NCI-H2081 treated with DMSO at 0.1 percent for 48 hours (cell line): Measurements from ENCODE around the gene CAP1.
"Not testable (repeated sequence)": the region's sequence is repeated elsewhere in the genome, so short reads cannot be mapped to it uniquely, and the experiment has no call there.

Experiments
- DNase-seq: peaks from one replicate; lab custom pipeline; 2025; lab: John Stamatoyannopoulos, UW

CAP1 gene

GRCh38 chr1:40040511-40041465 lies at the start of gene CAP1:
Gene CAP1, plus strand, starts transcription at chr1:40040729. Its CDS starts 18,618 bp downstream, at chr1:40059347.
- DNase-seq: peak; percentile 94

- DNase-seq: no peak
Observed at GRCh38 chr1:39992234-39992633, 48.3 kb upstream of the CAP1 start.

- DNase-seq: no peak
Observed at GRCh38 chr1:39992888-39993287, 47.6 kb upstream of the CAP1 start.

GRCh38 chr1:39995973-39996393 lies 44.5 kb upstream of the CAP1 start:
- DNase-seq: no peak

GRCh38 chr1:39996396-39997004 lies 44.0 kb upstream of the CAP1 start:
- no peak for DNase-seq

- DNase-seq: no peak
Observed at GRCh38 chr1:40001456-40001855, 39.1 kb upstream of the CAP1 start.

- DNase-seq: no peak
Observed at GRCh38 chr1:40003156-40004093, 37.1 kb upstream of the CAP1 start.

GRCh38 chr1:40004857-40005256 lies 35.7 kb upstream of the CAP1 start:
- DNase-seq: no peak

- DNase-seq: not testable (repeated sequence)
Observed at GRCh38 chr1:40007481-40008034, 33.0 kb upstream of the CAP1 start.

- DNase-seq: no peak
Observed at GRCh38 chr1:40011198-40011597, 29.3 kb upstream of the CAP1 start.

- DNase-seq: no peak
Observed at GRCh38 chr1:40014253-40014706, 26.2 kb upstream of the CAP1 start.

GRCh38 chr1:40014812-40015594 lies 25.5 kb upstream of the CAP1 start:
- no peak for DNase-seq

- no peak for DNase-seq
Observed at GRCh38 chr1:40017951-40018575, 22.5 kb upstream of the CAP1 start.

- no peak for DNase-seq
Observed at GRCh38 chr1:40020447-40021085, 20.0 kb upstream of the CAP1 start.

GRCh38 chr1:40023379-40023944 lies 17.1 kb upstream of the CAP1 start:
- no peak for DNase-seq

GRCh38 chr1:40024671-40025070 lies 15.9 kb upstream of the CAP1 start:
- no peak for DNase-seq

- no peak for DNase-seq
Observed at GRCh38 chr1:40027647-40028046, 12.9 kb upstream of the CAP1 start.

GRCh38 chr1:40029608-40030007 lies 10.9 kb upstream of the CAP1 start:
- DNase-seq: no peak

GRCh38 chr1:40030528-40031135 lies 9.9 kb upstream of the CAP1 start:
- no peak for DNase-seq
